Measurements from ENCODE around the gene EED.

- TF ChIP-seq ZNF274 (IDR thresholded peaks at IDR 0.05; ENCODE audit: low read depth, low read length) (no peak), YY1 (IDR thresholded peaks at IDR 0.05; ENCODE audit: insufficient read depth, insufficient read length) (no peak), SUZ12 (IDR thresholded peaks at IDR 0.05; ENCODE audit: extremely low read depth, insufficient read depth, insufficient read length) (no peak)
Measured at GRCh38 chr11:86303257-86303656, 58.7 kb downstream of the EED start.
